ENCODE results near the gene ARL4A. TPM values are rescaled to one million over a fixed set of nuclear protein-coding genes. Genes with fewer than 3 reads are reported as not detected.

Gene ARL4A
- total and polyA plus RNA-seq, 9 of the 15 experiments (the other 6 are each of a cell fraction or from before 2014, with no cell fraction given) = 118 to 688 (median 172) TPM

DNA sequence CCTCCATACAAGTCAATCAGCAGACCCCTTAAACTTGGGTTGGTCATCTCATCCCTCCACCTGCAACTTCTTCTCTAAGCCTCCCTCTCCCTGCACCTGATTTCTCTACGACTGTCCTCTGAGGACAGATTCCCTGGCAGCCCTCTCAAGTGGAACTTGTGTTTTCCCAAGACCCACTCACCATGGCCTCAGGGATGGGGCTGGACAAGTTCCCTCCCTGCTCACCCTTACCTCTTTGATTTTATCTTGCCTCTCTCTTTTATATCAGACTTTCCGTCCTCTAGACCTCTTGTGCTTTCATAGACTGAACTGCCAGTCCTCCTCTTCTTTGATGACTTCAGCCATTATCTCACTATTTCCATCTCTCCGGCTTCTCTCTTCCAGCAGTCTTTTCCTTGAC lies 46.2 kb upstream of the ARL4A start:
- Histone ChIP-seq H3K4me1 (replicated peaks in 1 of 2; ENCODE audit: control insufficient read depth in 2 of 2, insufficient read depth in 2 of 2, low read length in 2 of 2) (no peaks in the 10 kb centered on the region; a peak in 4 of 5 replicates), H3K36me3 (ENCODE audit: control insufficient read depth, insufficient read depth, low read length) (peaks cover 14% of the 10 kb centered on the region; the same call in 2 of the 3 replicates), H4K20me1 (replicated peaks; ENCODE audit: control insufficient read depth, insufficient read depth, low read length) (no peaks in the 10 kb centered on the region), H3K4me2 (ENCODE audit: insufficient read depth, low read length) (no peak overlapping the region), H3K9me1 (ENCODE audit: control insufficient read depth, insufficient read depth, low read length) (no peaks in the 10 kb centered on the region), H2AFZ (ENCODE audit: low read depth, low read length) (no peak overlapping the region), H3K79me2 (ENCODE audit: control insufficient read depth, insufficient read depth, low read length) (no peaks in the 10 kb centered on the region), H3K27ac (ENCODE audit: extremely low read depth, low read depth, low read length) (no peak overlapping the region), H3K27me3 (ENCODE audit: control insufficient read depth in 2 of 2, insufficient read depth in 2 of 2, low read length in 2 of 2) (no peaks in the 10 kb centered on the region), H3K9ac (ENCODE audit: insufficient read depth in 1 of 2, low read depth in 2 of 2, low read length in 2 of 2) (no peak overlapping the region), H3K9me3 (replicated peaks; ENCODE audit: control insufficient read depth, insufficient read depth, low read depth, low read length) (no peaks in the 10 kb centered on the region), H3K4me3 (no peak overlapping the region)
- WGBS (ENCODE audit: insufficient coverage, low coverage, missing lambda C conversion rate) = 59% methylated on average over 3 of the region's 3 CpGs
- DNase-seq (ENCODE audit: extremely low read depth in 1 of 4, low spot score in 3 of 4) = no peak
- ATAC-seq = no peak
- in situ Hi-C loops (cut with MboI) (loop anchor here (5.0 kb wide), 1 partner anchor 621 kb away; no protein-coding TSS in a partner anchor), intact Hi-C loops (cut with micrococcal nuclease) (no loop called here)
- no TSS peak for BruUV-seq (replicated peaks)
- ChIA-PET CTCF (ENCODE audit: low intra/inter-chr PET ratio) (no interaction called here), POLR2A (no interaction called here)
- FAIRE-seq = no peak
- no peak for TF ChIP-seq STAT6 (CRISPR knock-in tag; IDR thresholded peaks at IDR 0.05)
- TF ChIP-seq RB1 (IDR thresholded peaks at IDR 0.05; ENCODE audit: low read depth) = no peak
- TF ChIP-seq EHMT2 (IDR thresholded peaks at IDR 0.05) = no peak
- no peak for TF ChIP-seq POU5F1 (IDR thresholded peaks at IDR 0.05; ENCODE audit: borderline replicate concordance, low read depth, low read length, partially characterized antibody)
- TF ChIP-seq BRD4 (IDR thresholded peaks at IDR 0.05) = no peak
- no peak for TF ChIP-seq ATF6 (CRISPR knock-in tag; IDR thresholded peaks at IDR 0.05)
- no peak for TF ChIP-seq ZFX (CRISPR knock-in tag; IDR thresholded peaks at IDR 0.05)
- no peak for TF ChIP-seq MCM3 (IDR thresholded peaks at IDR 0.05)
- no peak for TF ChIP-seq ZFP30 (CRISPR knock-in tag; IDR thresholded peaks at IDR 0.05; ENCODE audit: borderline replicate concordance)
- no peak for TF ChIP-seq KLF10 (CRISPR knock-in tag; IDR thresholded peaks at IDR 0.05)
- no peak for TF ChIP-seq TAF9B (IDR thresholded peaks at IDR 0.05; ENCODE audit: partially characterized antibody)
- TF ChIP-seq STAG1 (CRISPR knock-in tag; IDR thresholded peaks at IDR 0.05; ENCODE audit: borderline replicate concordance) = no peak
- no peak for TF ChIP-seq CAMTA2 (CRISPR knock-in tag; conservative IDR thresholded peaks at IDR 0.05)
